ENCODE measurements around the gene NAV2. TPM values are rescaled to one million over a fixed set of nuclear protein-coding genes. Genes with fewer than 3 reads are reported as not detected.

The NAV2 gene
- total and polyA plus RNA-seq, 2 donors (not counting 1 experiment from before 2014, with no cell fraction given): 8.1 to 14.0 TPM

DNA sequence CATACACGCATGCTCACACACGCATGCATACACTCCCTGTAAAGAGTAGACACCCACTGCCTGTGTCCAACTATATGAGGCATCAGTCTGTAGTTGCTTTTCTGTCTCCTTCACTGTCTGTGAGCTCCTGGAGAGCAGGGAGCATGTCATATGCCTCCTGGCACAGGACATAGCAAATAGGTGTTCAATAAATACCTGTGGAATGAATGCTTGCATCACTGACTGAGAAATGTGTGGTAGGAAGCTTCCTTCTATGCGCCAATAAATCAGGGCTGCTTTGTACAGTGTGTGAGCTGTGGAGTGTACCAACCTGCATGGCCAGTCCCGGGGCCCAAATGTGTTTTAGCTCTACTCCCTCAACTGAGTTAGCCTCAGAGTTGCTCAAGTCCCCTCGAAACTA is 37.2 kb upstream of the NAV2 start:
- Histone ChIP-seq H3K27ac (ENCODE audit: insufficient read depth, low read length) (no peak overlapping the region), H4K20me1 (ENCODE audit: control insufficient read depth, extremely low read depth, insufficient read depth, low read length) (no peaks in the 10 kb centered on the region), H3K4me3 (replicated peaks in 1 of 4; ENCODE audit: control extremely low read depth in 1 of 4, insufficient read depth in 1 of 4, low read depth in 3 of 4, low read length in 4 of 4) (no peak overlapping the region), H3K4me1 (ENCODE audit: control insufficient read depth, extremely low read depth, insufficient read depth, low read length) (peaks cover 14% of the 10 kb centered on the region), H3K9ac (ENCODE audit: insufficient read depth, low read length) (no peak overlapping the region), H3K79me2 (ENCODE audit: control insufficient read depth, insufficient read depth, low read length) (no peaks in the 10 kb centered on the region), H3K27me3 (ENCODE audit: control insufficient read depth, insufficient read depth, low read length) (no peaks in the 10 kb centered on the region), H3K36me3 (ENCODE audit: control insufficient read depth, insufficient read depth, low read length) (no peaks in the 10 kb centered on the region), H3K4me2 (ENCODE audit: extremely low read depth, insufficient read depth, low read length) (no peak overlapping the region), H2AFZ (ENCODE audit: low read length) (no peak overlapping the region), H3K9me3 (ENCODE audit: control insufficient read depth, insufficient read depth, low read depth, low read length) (no peaks in the 10 kb centered on the region)
- TF ChIP-seq, protein P1, sequence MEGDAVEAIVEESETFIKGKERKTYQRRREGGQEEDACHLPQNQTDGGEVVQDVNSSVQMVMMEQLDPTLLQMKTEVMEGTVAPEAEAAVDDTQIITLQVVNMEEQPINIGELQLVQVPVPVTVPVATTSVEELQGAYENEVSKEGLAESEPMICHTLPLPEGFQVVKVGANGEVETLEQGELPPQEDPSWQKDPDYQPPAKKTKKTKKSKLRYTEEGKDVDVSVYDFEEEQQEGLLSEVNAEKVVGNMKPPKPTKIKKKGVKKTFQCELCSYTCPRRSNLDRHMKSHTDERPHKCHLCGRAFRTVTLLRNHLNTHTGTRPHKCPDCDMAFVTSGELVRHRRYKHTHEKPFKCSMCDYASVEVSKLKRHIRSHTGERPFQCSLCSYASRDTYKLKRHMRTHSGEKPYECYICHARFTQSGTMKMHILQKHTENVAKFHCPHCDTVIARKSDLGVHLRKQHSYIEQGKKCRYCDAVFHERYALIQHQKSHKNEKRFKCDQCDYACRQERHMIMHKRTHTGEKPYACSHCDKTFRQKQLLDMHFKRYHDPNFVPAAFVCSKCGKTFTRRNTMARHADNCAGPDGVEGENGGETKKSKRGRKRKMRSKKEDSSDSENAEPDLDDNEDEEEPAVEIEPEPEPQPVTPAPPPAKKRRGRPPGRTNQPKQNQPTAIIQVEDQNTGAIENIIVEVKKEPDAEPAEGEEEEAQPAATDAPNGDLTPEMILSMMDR (conservative IDR thresholded peaks at IDR 0.05 in 1 of 2, IDR thresholded peaks at IDR 0.05 in 1 of 2; ENCODE audit: low read depth in 1 of 2, low read length in 2 of 2): no peak
- no peak for TF ChIP-seq EZH2 (IDR thresholded peaks at IDR 0.05; ENCODE audit: low read length, missing control alignments)
- no peak for DNase-seq (ENCODE audit: low read depth in 2 of 2)

DNA sequence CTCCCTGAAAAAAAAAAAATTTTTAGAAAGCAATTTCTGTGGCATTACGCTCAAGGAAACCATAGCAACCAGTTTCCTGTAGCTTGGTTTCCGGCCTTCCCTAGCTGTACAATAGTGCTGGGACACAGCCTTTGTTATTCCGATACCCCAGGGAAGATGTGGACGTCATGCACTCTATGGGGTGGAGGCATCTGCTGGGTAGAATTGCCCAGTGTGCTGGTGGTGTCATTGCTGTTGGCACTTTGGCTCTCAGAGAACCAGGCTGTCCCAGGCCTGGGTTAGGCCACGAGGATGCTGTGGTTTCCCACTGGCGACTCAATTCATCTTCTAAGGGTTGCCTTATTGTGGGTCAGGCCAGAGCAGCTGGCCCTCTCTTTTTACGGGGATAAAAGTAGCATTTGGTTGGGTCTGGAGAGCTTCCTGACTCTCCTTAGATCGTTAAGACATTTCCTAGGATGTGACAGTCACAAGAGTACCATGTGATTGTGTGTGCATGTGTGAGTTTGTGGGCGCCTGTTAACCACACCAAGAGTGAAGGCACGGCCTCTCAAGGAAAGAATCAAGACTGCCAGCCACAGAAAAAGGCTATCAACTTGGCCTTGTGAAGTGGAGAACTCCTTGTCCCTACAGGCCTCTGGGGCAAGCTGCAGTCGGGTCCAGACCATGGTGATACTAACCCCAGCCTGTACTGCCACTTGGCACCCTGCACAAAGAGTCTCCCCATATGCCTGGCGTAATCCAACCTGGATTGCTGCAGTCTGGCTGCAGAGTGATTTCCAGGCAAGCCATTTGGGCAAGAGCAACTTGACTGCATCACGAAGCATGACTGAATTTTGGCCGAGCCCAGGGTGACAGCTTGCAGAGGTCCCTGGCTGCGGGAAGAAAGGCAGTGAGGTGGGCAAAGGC is 35.9 kb upstream of the NAV2 start:
- Histone ChIP-seq H3K27ac (ENCODE audit: insufficient read depth, low read length) (no peak overlapping the region), H3K9ac (ENCODE audit: insufficient read depth, low read length) (no peak overlapping the region), H3K36me3 (ENCODE audit: control insufficient read depth, insufficient read depth, low read length) (no peaks in the 10 kb centered on the region), H3K4me2 (ENCODE audit: extremely low read depth, insufficient read depth, low read length) (no peak overlapping the region), H4K20me1 (ENCODE audit: control insufficient read depth, extremely low read depth, insufficient read depth, low read length) (no peaks in the 10 kb centered on the region), H3K4me3 (replicated peaks in 1 of 4; ENCODE audit: control extremely low read depth in 1 of 4, insufficient read depth in 1 of 4, low read depth in 3 of 4, low read length in 4 of 4) (no peak overlapping the region), H3K79me2 (ENCODE audit: control insufficient read depth, insufficient read depth, low read length) (no peaks in the 10 kb centered on the region), H3K9me3 (ENCODE audit: control insufficient read depth, insufficient read depth, low read depth, low read length) (no peaks in the 10 kb centered on the region), H3K27me3 (ENCODE audit: control insufficient read depth, insufficient read depth, low read length) (no peaks in the 10 kb centered on the region), H3K4me1 (ENCODE audit: control insufficient read depth, extremely low read depth, insufficient read depth, low read length) (peaks cover 16% of the 10 kb centered on the region), H2AFZ (ENCODE audit: low read length) (no peak overlapping the region)
- no peak for DNase-seq (ENCODE audit: low read depth in 2 of 2)
- TF ChIP-seq EZH2 (IDR thresholded peaks at IDR 0.05; ENCODE audit: low read length, missing control alignments): no peak
- TF ChIP-seq, protein P1 (conservative IDR thresholded peaks at IDR 0.05 in 1 of 2, IDR thresholded peaks at IDR 0.05 in 1 of 2; ENCODE audit: low read depth in 1 of 2, low read length in 2 of 2): no peak

DNA sequence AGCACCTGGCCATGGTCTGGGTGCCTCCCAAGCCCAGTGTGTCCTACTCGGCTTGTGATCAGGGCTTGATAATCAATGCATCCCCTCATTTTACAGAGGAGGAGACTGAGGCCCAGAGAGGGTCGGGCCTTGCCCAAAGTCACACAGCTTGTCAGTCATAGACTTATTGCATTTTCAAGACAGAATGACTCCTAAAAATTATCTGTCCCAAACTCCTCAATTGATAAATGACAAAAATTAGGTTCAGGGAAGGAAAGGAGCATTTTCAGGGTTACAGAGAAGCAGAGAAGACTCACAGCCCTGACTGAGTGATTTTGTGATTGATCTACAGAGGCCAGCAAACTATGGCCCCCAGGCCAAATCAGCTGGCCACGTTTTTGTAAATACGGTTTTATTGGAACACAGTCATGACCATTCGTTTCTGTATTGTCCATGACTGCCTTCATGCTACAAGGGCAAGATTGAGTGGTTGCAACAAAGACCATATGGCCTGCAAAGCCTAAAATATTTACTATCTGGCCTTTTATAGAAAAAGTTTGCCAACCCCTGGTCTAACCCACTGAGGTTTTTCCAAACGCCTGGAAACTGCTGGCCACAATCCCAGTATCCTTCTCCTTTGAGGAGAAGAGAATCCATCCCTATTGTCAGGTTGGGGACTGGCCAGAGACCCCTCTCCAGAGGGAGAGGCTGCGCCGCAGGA is 35.1 kb upstream of the NAV2 start:
- Histone ChIP-seq H3K27ac (ENCODE audit: insufficient read depth, low read length) (no peak overlapping the region), H4K20me1 (ENCODE audit: control insufficient read depth, extremely low read depth, insufficient read depth, low read length) (no peaks in the 10 kb centered on the region), H3K27me3 (ENCODE audit: control insufficient read depth, insufficient read depth, low read length) (no peaks in the 10 kb centered on the region), H3K9ac (ENCODE audit: insufficient read depth, low read length) (no peak overlapping the region), H3K4me1 (ENCODE audit: control insufficient read depth, extremely low read depth, insufficient read depth, low read length) (peaks cover 15% of the 10 kb centered on the region), H3K4me2 (ENCODE audit: extremely low read depth, insufficient read depth, low read length) (no peak overlapping the region), H2AFZ (ENCODE audit: low read length) (no peak overlapping the region), H3K9me3 (ENCODE audit: control insufficient read depth, insufficient read depth, low read depth, low read length) (no peaks in the 10 kb centered on the region), H3K36me3 (ENCODE audit: control insufficient read depth, insufficient read depth, low read length) (no peaks in the 10 kb centered on the region), H3K4me3 (replicated peaks in 1 of 4; ENCODE audit: control extremely low read depth in 1 of 4, insufficient read depth in 1 of 4, low read depth in 3 of 4, low read length in 4 of 4) (no peak overlapping the region), H3K79me2 (ENCODE audit: control insufficient read depth, insufficient read depth, low read length) (no peaks in the 10 kb centered on the region)
- TF ChIP-seq, protein P1 (conservative IDR thresholded peaks at IDR 0.05 in 1 of 2, IDR thresholded peaks at IDR 0.05 in 1 of 2; ENCODE audit: low read depth in 1 of 2, low read length in 2 of 2): no peak
- no peak for TF ChIP-seq EZH2 (IDR thresholded peaks at IDR 0.05; ENCODE audit: low read length, missing control alignments)
- DNase-seq (ENCODE audit: low read depth in 2 of 2): peak in 1 of 2 donors; percentile 83
